Endometrium (tissue), 2 donors: ENCODE measurements around the gene RNPEPL1.

ENCODE experiments used
- FAIRE-seq: peaks from 2 replicates; lab custom pipeline; 2012; peaks lifted over from hg19 to GRCh38; lab: Jason Lieb, UNC
- donor health status: control.
- donor health status: control.

Gene RNPEPL1

GRCh38 chr2:240626531-240627300 lies 58.4 kb downstream of the RNPEPL1 start:
- FAIRE-seq: no peak

GRCh38 chr2:240627736-240628506 lies 59.6 kb downstream of the RNPEPL1 start:
- FAIRE-seq: no peak

- no peak for FAIRE-seq
These were observed 60.2 kb downstream of the RNPEPL1 start for GRCh38 chr2:240628507-240628807.

- no peak for FAIRE-seq
These were observed 60.7 kb downstream of the RNPEPL1 start for GRCh38 chr2:240628808-240629618.

GRCh38 chr2:240629619-240629967 lies 61.3 kb downstream of the RNPEPL1 start:
- no peak for FAIRE-seq

GRCh38 chr2:240629968-240630770 lies 61.9 kb downstream of the RNPEPL1 start:
- no peak for FAIRE-seq
